IPS DF 6.9 (cell line): ENCODE data around the gene PDXDC1.
"Not testable (repeated sequence)": the region's sequence is repeated elsewhere in the genome, so short reads cannot be mapped to it uniquely, and the experiment has no call there.

Experiments used
- DNase-seq: peaks from one replicate; pipeline ENCODE4 v3.0.0-alpha.2; 2013; ENCODE audit warnings: low read depth, low spot score
- H3K27ac ChIP-seq: one replicate; pipeline ENCODE4 v1.5.1; 2013; ENCODE audit warnings: low read length, control low read depth
- H3K27me3 ChIP-seq: 2 replicates; pipeline ENCODE4 v1.6.1; 2013; ENCODE audit warnings: mild to moderate bottlenecking, low read length; ENCODE audit not compliant: control insufficient read depth, insufficient read depth
- H3K36me3 ChIP-seq: 2 replicates; pipeline ENCODE4 v1.6.1; 2013; ENCODE audit warnings: low read length; ENCODE audit not compliant: control insufficient read depth, insufficient read depth
- H3K4me1 ChIP-seq: 2 replicates; pipeline ENCODE4 v1.6.1; 2013; ENCODE audit warnings: low read length; ENCODE audit not compliant: control insufficient read depth, insufficient read depth
- H3K4me3 ChIP-seq: 2 replicates; pipeline ENCODE4 v1.5.1; 2013; ENCODE audit warnings: mild to moderate bottlenecking, low read length
- H3K9me3 ChIP-seq: 2 replicates; pipeline ENCODE4 v1.6.1; 2013; ENCODE audit warnings: low read length, inconsistent platforms; ENCODE audit not compliant: control insufficient read depth, insufficient read depth
- WGBS: extraction: QIAGEN DNeasy Blood & Tissue Kit; methylation state at CpG from one replicate; pipeline ENCODE4 v1.1.7; 2013; ENCODE audit warnings: mixed read lengths, missing lambda C conversion rate; ENCODE audit not compliant: insufficient read length, insufficient coverage; 5-methylcytosine and 5-hydroxymethylcytosine counted together

Gene PDXDC1

DNA sequence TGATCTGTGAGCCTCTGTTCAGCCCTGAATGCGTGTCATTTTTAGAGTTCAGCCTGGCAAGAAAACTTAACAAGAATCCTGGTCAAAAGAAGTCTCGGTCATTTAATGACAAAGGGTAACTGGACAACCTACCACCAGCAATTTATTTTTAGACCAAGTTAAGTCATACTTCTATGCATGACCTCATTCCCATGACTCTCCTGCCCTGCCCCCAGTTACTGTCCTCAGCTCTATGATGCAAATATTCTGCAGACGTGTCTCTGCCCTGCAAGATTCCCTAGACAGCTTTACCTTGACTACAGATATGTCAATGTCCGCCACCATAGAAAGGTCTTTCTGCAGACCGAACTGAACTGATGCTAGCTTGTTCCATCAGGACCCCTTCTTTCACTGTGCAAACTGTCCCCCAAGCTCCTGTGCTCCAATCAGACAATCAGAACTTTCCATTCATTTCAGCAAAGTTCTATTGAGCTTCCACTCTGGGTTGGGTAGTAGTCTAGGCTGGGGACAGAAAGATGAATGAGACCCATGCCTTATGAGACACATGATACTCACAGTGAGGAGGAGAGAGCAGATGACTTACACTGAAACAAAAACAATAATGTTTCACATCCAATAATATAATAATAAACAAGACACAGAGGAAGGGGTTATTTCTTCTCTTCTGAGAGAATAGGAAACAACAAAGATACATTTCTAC lies 194.3 kb downstream of the PDXDC1 start:
- no CpG with 5 or more reads among the region's 5 CpGs for WGBS
- not testable (repeated sequence) for H3K9me3 ChIP-seq, H3K36me3 ChIP-seq, DNase-seq, H3K4me3 ChIP-seq, H3K27me3 ChIP-seq, H3K27ac ChIP-seq, H3K4me1 ChIP-seq

DNA sequence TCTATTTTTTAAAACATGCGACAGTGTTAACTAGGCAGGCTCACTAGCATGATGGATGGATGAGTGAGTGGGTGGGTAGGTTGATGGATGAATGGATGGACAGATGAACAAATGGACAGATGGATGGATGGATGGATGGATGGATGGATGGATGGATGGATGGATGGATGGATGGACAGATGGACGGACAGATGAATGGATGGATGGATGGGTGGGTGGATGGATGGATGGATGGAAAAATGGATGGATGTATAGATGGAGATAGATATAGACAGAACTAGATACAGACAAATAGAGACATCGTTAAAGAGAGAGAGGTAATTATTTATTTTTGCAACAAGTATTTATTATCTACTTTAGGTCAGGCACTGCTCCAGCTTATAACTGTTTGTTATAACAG lies 205.1 kb downstream of the PDXDC1 start:
- H3K4me3 ChIP-seq, H3K4me1 ChIP-seq, H3K27ac ChIP-seq, H3K9me3 ChIP-seq, DNase-seq, H3K27me3 ChIP-seq, H3K36me3 ChIP-seq: not testable (repeated sequence)
- WGBS: no CpG with 5 or more reads among the region's 3 CpGs

DNA sequence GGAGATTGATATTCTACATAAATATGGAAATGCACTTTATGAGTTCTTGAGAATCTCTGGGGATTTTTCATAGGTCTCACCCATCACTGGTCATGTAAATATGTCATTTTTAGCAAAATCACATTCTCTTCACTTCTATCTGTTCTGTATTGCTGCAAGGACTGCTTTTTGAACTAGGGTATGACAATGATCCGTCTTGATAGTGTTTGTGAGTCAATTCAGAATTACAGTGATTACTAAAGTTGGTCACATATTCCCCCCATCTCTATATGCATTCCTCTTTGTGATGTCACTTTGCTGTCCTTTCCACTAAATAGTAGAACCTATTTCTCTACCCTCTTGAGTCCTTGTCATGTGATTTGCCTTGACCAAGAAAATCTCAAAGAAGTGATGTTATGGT lies 206.1 kb downstream of the PDXDC1 start:
- no CpG with 5 or more reads among the region's 1 CpG for WGBS
- not testable (repeated sequence) for H3K36me3 ChIP-seq, H3K4me1 ChIP-seq, DNase-seq, H3K9me3 ChIP-seq, H3K4me3 ChIP-seq, H3K27ac ChIP-seq, H3K27me3 ChIP-seq

DNA sequence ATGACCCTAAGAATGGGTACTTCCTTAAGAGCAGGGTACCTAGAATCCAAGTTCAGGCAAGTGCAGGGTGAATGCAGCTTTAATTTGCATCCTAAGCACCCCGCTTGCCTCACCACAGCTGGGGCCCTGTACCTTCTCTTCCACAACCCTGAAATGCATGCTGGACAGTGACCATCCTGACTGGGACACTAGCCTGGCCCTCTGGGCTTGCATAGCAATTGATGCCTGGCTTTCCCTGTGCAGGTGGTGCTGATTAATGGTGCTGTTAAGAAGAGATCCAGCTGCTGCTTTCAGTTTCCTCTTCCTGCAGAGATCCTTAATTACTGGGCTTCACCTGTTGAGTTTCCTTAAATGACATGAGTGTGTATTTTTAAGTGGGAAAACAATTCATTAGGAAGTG lies 209.2 kb downstream of the PDXDC1 start:
- not testable (repeated sequence) for H3K36me3 ChIP-seq, H3K4me1 ChIP-seq, H3K27ac ChIP-seq, H3K27me3 ChIP-seq, DNase-seq, H3K9me3 ChIP-seq, H3K4me3 ChIP-seq
- WGBS: no CpG with 5 or more reads among the region's 1 CpG
